Endothelial cell of umbilical vein (primary cell): ENCODE measurements around the gene BDP1. TPM values are rescaled to one million over a fixed set of nuclear protein-coding genes. Genes with fewer than 3 reads are reported as not detected.
"Not testable (repeated sequence)": the region's sequence is repeated elsewhere in the genome, so short reads cannot be mapped to it uniquely, and the experiment has no call there.

Source experiments
- BruUV-seq: library from RNA; stranded (reverse); fragments of 400-500 nt; replicated peaks from 2 replicates; lab custom pipeline; 2021; lab: Mats Ljungman, UMichigan
- CTCF ChIA-PET: fragments of 300-600, 350-600 bp; sonication (Branson Sonifier 250); formaldehyde crosslinking; loops from one replicate; lab custom pipeline; 2021; ENCODE audit warnings: antibody characterized with exemption, inconsistent platforms; lab: Charles Lee
- POLR2A ChIA-PET: fragments of 300-600, 350-600 bp; sonication (Branson Sonifier 250); formaldehyde crosslinking; loops from one replicate; lab custom pipeline; 2021; ENCODE audit warnings: antibody characterized with exemption, inconsistent platforms; lab: Charles Lee
- DNase-seq: peaks from one replicate; pipeline ENCODE4 v3.0.0-alpha.2; 2011; ENCODE audit warnings: low read depth, low spot score
- FAIRE-seq: peaks from 2 replicates; lab custom pipeline; 2011; peaks lifted over from hg19 to GRCh38; lab: Jason Lieb, UNC
- H2AFZ ChIP-seq: 2 replicates; pipeline ENCODE4 v1.6.0; 2012; ENCODE audit warnings: low read depth, low read length, control low read depth, inconsistent platforms
- H3K27ac ChIP-seq: 2 replicates; pipeline ENCODE4 v1.5.1; 2011; ENCODE audit warnings: low read depth, mild to moderate bottlenecking, control low read depth, low read length, moderate library complexity; ENCODE audit not compliant: insufficient read depth
- H3K27me3 ChIP-seq, 2 experiments: 2 replicates each; pipeline versions ENCODE4 v1.6.0 to v1.6.1; 2011; ENCODE audit warnings: low read length in 2 of 2, mixed read lengths in 1 of 2; ENCODE audit not compliant: control insufficient read depth in 2 of 2, insufficient read depth in 2 of 2
- H3K36me3 ChIP-seq, 2 experiments: 2 replicates in 1 of 2; 3 replicates in 1 of 2; pipeline ENCODE4 v1.5.1; 2011; ENCODE audit warnings: low read length in 2 of 2, mild to moderate bottlenecking in 1 of 2, moderate library complexity in 1 of 2; ENCODE audit not compliant: control insufficient read depth in 2 of 2, insufficient read depth in 2 of 2; ENCODE audit errors: extremely low read depth in 1 of 2
- H3K4me1 ChIP-seq: 3 replicates; pipeline ENCODE4 v1.5.1; 2011; ENCODE audit warnings: mild to moderate bottlenecking, low read length; ENCODE audit not compliant: control insufficient read depth, insufficient read depth; ENCODE audit errors: extremely low read depth
- H3K4me2 ChIP-seq: 2 replicates; pipeline ENCODE4 v1.6.1; 2011; ENCODE audit warnings: low read length, control low read depth, mixed read lengths; ENCODE audit not compliant: insufficient read depth
- H3K4me3 ChIP-seq, 3 experiments: fragments of 200-600 bp in 1 of 3; sonication (generic), shearing (Covaris generic) in 1 of 3; replicated peaks in 1 of 3; 2 replicates each; pipeline ENCODE4 v1.5.1; 2011 to 2016; ENCODE audit warnings: control low read depth in 3 of 3, low read length in 3 of 3, mild to moderate bottlenecking in 2 of 3, inconsistent platforms in 1 of 3, low read depth in 1 of 3, moderate library complexity in 1 of 3; ENCODE audit not compliant: insufficient read depth in 1 of 3
- H3K79me2 ChIP-seq: 2 replicates; pipeline ENCODE4 v1.6.0; 2012; ENCODE audit warnings: low read length, inconsistent platforms; ENCODE audit not compliant: control insufficient read depth, insufficient read depth
- H3K9ac ChIP-seq: replicated peaks from 2 replicates; pipeline ENCODE3; 2011; ENCODE audit warnings: low read length, control low read depth; ENCODE audit not compliant: insufficient read depth; ENCODE audit errors: extremely low read depth
- H3K9me1 ChIP-seq: replicated peaks from 3 replicates; pipeline ENCODE4 v1.6.0; 2011; ENCODE audit warnings: mild to moderate bottlenecking, low read length; ENCODE audit not compliant: control insufficient read depth, insufficient read depth; ENCODE audit errors: extremely low read depth
- H3K9me3 ChIP-seq: replicated peaks from 2 replicates; pipeline ENCODE4 v1.5.1; 2012; ENCODE audit warnings: low read length, inconsistent platforms; ENCODE audit not compliant: control insufficient read depth, insufficient read depth
- H4K20me1 ChIP-seq: replicated peaks from 2 replicates; pipeline ENCODE3; 2011; ENCODE audit warnings: mild to moderate bottlenecking, low read length; ENCODE audit not compliant: control insufficient read depth, insufficient read depth; ENCODE audit errors: extremely low read depth
- EZH2 ChIP-seq: IDR thresholded peaks from 2 replicates; pipeline ENCODE4 v1.6.1; 2012; ENCODE audit warnings: borderline replicate concordance, low read depth, mild to moderate bottlenecking, moderate library complexity, low read length, inconsistent platforms; ENCODE audit not compliant: severe bottlenecking
- FOS ChIP-seq: IDR thresholded peaks from 2 replicates; pipeline ENCODE4 v1.6.1; 2011; ENCODE audit warnings: mild to moderate bottlenecking, low read length, moderate library complexity, borderline replicate concordance; ENCODE audit not compliant: insufficient read depth
- GATA2 ChIP-seq: IDR thresholded peaks from 2 replicates; pipeline ENCODE4 v1.7.0; 2011; ENCODE audit warnings: low read depth, mild to moderate bottlenecking, moderate library complexity, mixed read lengths, low read length; ENCODE audit not compliant: insufficient read length, insufficient read depth
- JUN ChIP-seq: IDR thresholded peaks from 2 replicates; pipeline ENCODE4 v1.6.1; 2011; ENCODE audit warnings: borderline replicate concordance, low read depth; ENCODE audit not compliant: insufficient read length, insufficient read depth
- MYC ChIP-seq: IDR thresholded peaks from one replicate; pipeline ENCODE4 v1.6.1; 2011; ENCODE audit warnings: mild to moderate bottlenecking, low read depth, low read length
- POLR2A ChIP-seq: IDR thresholded peaks from 2 replicates; pipeline ENCODE4 v1.6.1; 2012; ENCODE audit warnings: low read depth, mild to moderate bottlenecking, control low read depth, low read length
- POLR2AphosphoS5 ChIP-seq: IDR thresholded peaks from 2 replicates; pipeline ENCODE4 v1.6.1; 2012; ENCODE audit warnings: low read depth, mild to moderate bottlenecking, control low read depth, low read length, moderate library complexity; ENCODE audit not compliant: insufficient read depth
- dilution Hi-C: fragments of 300-500 bp; cut with MboI; formaldehyde crosslinking; loops from one replicate; pipeline ENCODE4 v1.15.0; 2019; ENCODE audit warnings: low sequenced_read_pairs; ENCODE audit not compliant: extremely low pct_ligation_motif_present
- intact Hi-C: fragments of 100-400 bp; cut with micrococcal nuclease; formaldehyde crosslinking; loops from one replicate; pipeline ENCODE4 v1.10.0; 2022
- polyA plus RNA-seq, 4 experiments: library from polyadenylated mRNA; depleted of rRNA in 3 of 4; stranded (reverse) in 3 of 4; unstranded in 1 of 4; fragments of >200 nt; gene quantifications; 2 replicates each; pipeline versions ENCODE4 v1.2.1 to v1.2.3, GENCODE V29; 2011 to 2012; ENCODE audit warnings: missing spikeins in 1 of 4
- total RNA-seq: library from RNA; stranded (reverse); gene quantifications from 2 replicates; pipeline ENCODE4 v1.2.3, GENCODE V29; 2021
- TF ChIP-seq, protein P1 (sequence below): IDR thresholded peaks from 2 replicates; pipeline ENCODE4 v1.6.1; 2011; ENCODE audit not compliant: insufficient read depth, insufficient read length
- TF ChIP-seq, protein P2 (sequence below), 2 donors: IDR thresholded peaks; 1 replicate in 1 of 2; 2 replicates in 1 of 2; pipeline ENCODE4 v1.5.1; 2011; ENCODE audit warnings: low read length in 2 of 2, mild to moderate bottlenecking in 2 of 2, moderate library complexity in 2 of 2, control low read depth in 1 of 2, inconsistent platforms in 1 of 2, low read depth in 1 of 2; ENCODE audit not compliant: insufficient read depth in 1 of 2; ENCODE audit errors: extremely low read depth in 1 of 2

BDP1 gene
- total and polyA plus RNA-seq, 2 donors (not counting 3 experiments of a cell fraction or from before 2014, with no cell fraction given), result 4.5 to 27.5 TPM

DNA sequence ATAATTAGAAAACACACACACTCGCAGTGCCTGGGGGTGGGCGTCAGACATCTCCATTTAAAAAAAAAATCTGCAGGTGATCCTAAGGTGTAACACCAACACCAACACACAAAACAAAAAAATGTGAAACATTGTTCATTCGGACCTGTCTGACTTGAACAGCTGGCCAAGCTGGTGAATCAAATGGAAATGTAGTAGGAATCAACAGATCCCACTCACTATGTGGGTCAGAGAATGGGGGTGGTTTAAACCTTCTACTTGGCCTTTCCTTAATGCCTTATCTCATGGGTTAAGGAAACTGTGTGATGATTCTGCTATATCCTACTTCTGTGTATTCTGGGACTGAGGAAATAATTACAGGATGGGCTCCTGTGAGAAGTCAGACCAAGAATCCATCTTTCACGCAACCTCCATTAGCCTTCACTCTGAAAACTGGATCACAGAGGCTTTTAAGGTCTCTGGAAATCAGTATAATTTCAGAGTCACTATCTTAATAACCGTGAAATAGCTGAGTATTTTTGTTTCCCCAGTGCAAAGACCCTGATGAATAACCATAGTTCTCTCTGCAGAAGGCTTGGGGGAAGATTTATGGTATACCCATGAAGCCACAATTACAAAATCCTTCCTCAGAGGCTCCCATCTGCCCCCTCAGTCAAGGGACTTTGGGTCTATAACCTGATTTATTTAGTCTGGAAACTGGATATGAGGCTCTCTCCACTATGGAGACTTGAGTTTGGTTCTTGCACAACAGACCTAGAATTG is 114.5 kb downstream of the BDP1 start:
- Histone ChIP-seq H3K4me2 (no peak overlapping the region), H3K9me1 (no peaks in the 10 kb centered on the region), H3K4me1 (no peaks in the 10 kb centered on the region), H3K36me3 (peaks cover 7 to 9% of the 10 kb centered on the region in 2 experiments), H3K9me3 (no peaks in the 10 kb centered on the region), H3K79me2 (no peaks in the 10 kb centered on the region), H3K9ac (no peak overlapping the region), H4K20me1 (no peaks in the 10 kb centered on the region), H3K4me3 (no peak overlapping the region), H3K27ac (no peak overlapping the region), H2AFZ (no peak overlapping the region), H3K27me3 (no peaks in the 10 kb centered on the region)
- DNase-seq (no peak), FAIRE-seq (no peak)
- no peak for TF ChIP-seq JUN
- TF ChIP-seq POLR2AphosphoS5, result no peak
- no peak for TF ChIP-seq EZH2
- TF ChIP-seq, protein P1, sequence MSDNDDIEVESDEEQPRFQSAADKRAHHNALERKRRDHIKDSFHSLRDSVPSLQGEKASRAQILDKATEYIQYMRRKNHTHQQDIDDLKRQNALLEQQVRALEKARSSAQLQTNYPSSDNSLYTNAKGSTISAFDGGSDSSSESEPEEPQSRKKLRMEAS, result no peak
- TF ChIP-seq FOS, result no peak
- TF ChIP-seq, protein P2, sequence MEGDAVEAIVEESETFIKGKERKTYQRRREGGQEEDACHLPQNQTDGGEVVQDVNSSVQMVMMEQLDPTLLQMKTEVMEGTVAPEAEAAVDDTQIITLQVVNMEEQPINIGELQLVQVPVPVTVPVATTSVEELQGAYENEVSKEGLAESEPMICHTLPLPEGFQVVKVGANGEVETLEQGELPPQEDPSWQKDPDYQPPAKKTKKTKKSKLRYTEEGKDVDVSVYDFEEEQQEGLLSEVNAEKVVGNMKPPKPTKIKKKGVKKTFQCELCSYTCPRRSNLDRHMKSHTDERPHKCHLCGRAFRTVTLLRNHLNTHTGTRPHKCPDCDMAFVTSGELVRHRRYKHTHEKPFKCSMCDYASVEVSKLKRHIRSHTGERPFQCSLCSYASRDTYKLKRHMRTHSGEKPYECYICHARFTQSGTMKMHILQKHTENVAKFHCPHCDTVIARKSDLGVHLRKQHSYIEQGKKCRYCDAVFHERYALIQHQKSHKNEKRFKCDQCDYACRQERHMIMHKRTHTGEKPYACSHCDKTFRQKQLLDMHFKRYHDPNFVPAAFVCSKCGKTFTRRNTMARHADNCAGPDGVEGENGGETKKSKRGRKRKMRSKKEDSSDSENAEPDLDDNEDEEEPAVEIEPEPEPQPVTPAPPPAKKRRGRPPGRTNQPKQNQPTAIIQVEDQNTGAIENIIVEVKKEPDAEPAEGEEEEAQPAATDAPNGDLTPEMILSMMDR (IDR thresholded peaks at IDR 0.05; ENCODE audit: extremely low read depth in 1 of 2, insufficient read depth in 1 of 2, low read depth in 1 of 2, low read length in 2 of 2), result no peak
- TF ChIP-seq GATA2, result no peak
- no peak for TF ChIP-seq MYC
- TF ChIP-seq POLR2A, result no peak
- dilution Hi-C loops (no loop called here), intact Hi-C loops (no loop called here)
- BruUV-seq, result no TSS peak
- CTCF ChIA-PET, result interaction anchor here (1.2 kb wide), 1 partner anchor 12 kb away, joined by 4 read pairs; no protein-coding TSS in a partner anchor
- POLR2A ChIA-PET, result no interaction called here

DNA sequence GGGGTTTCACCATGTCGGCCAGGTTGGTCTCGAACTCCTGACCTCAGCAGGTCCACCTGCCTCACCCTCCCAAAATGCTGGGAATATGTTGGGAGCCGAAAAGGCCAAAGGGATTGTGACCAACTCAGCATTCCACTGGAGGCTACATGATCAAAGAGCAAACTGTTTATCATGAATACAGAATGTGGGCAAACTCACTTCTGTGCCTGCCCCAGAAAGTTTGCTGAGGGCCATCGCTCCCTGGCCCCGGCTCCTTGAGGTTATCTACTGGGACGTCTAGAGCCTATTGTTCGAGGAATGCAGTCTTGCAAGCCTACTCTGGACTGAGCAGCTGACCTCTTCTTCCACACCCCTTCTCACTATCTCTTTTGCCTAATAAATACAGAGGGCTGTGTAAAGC is 116.4 kb downstream of the BDP1 start:
- H3K4me3 ChIP-seq, H3K9me3 ChIP-seq, H3K9me1 ChIP-seq, H4K20me1 ChIP-seq, dilution Hi-C loops, H3K79me2 ChIP-seq, H3K9ac ChIP-seq, H2AFZ ChIP-seq, POLR2A ChIA-PET, FAIRE-seq, H3K27ac ChIP-seq, H3K27me3 ChIP-seq, H3K36me3 ChIP-seq, H3K4me1 ChIP-seq, intact Hi-C loops, DNase-seq, H3K4me2 ChIP-seq, CTCF ChIA-PET, BruUV-seq: not testable (repeated sequence)
